Keratinocyte (primary cell): ENCODE measurements around the gene TCF20. TPM values are rescaled to one million over a fixed set of nuclear protein-coding genes. Genes with fewer than 3 reads are reported as not detected.

ENCODE experiments used
- DNase-seq: peaks from one replicate; pipeline ENCODE4 v3.0.0-alpha.2; 2011; ENCODE audit warnings: low read depth, missing footprints, low spot score
- FAIRE-seq: peaks from 2 replicates; lab custom pipeline; 2011; peaks lifted over from hg19 to GRCh38; lab: Jason Lieb, UNC
- H2AFZ ChIP-seq: 2 replicates; pipeline ENCODE4 v1.6.0; 2012; ENCODE audit warnings: low read length, control low read depth, inconsistent platforms; ENCODE audit not compliant: control insufficient read depth
- H3K27ac ChIP-seq: 2 replicates; pipeline ENCODE4 v1.5.1; 2011; ENCODE audit warnings: low read length; ENCODE audit not compliant: control insufficient read depth, insufficient read depth
- H3K27me3 ChIP-seq: 3 replicates; pipeline ENCODE4 v1.6.0; 2011; ENCODE audit warnings: low read length; ENCODE audit not compliant: control insufficient read depth, insufficient read depth; ENCODE audit errors: extremely low read depth
- H3K36me3 ChIP-seq, 2 experiments: 2 replicates in 1 of 2; 3 replicates in 1 of 2; pipeline ENCODE4 v1.5.1; 2011; ENCODE audit warnings: low read length in 2 of 2, mild to moderate bottlenecking in 1 of 2; ENCODE audit not compliant: control insufficient read depth in 2 of 2, insufficient read depth in 2 of 2; ENCODE audit errors: extremely low read depth in 1 of 2
- H3K4me1 ChIP-seq: 3 replicates; pipeline ENCODE4 v1.5.1; 2011; ENCODE audit warnings: low read length; ENCODE audit not compliant: control insufficient read depth, insufficient read depth; ENCODE audit errors: extremely low read depth
- H3K4me2 ChIP-seq: 3 replicates; pipeline ENCODE4 v1.6.0; 2011; ENCODE audit warnings: low read depth, low read length; ENCODE audit not compliant: control insufficient read depth, insufficient read depth; ENCODE audit errors: extremely low read depth
- H3K4me3 ChIP-seq, 3 experiments: fragments of 200-600 bp in 1 of 3; sonication (generic) in 1 of 3; 2 replicates in 2 of 3; 3 replicates in 1 of 3; pipeline ENCODE4 v1.5.1; 2011 to 2016; ENCODE audit warnings: low read length in 3 of 3, mild to moderate bottlenecking in 3 of 3, control low read depth in 2 of 3, inconsistent platforms in 1 of 3, low read depth in 1 of 3, mixed read lengths in 1 of 3, mixed run types in 1 of 3, moderate library complexity in 1 of 3; ENCODE audit not compliant: control insufficient read depth in 2 of 3, insufficient read depth in 2 of 3; ENCODE audit errors: extremely low read depth in 1 of 3
- H3K79me2 ChIP-seq: 2 replicates; pipeline ENCODE4 v1.6.0; 2012; ENCODE audit warnings: low read length; ENCODE audit not compliant: control insufficient read depth, insufficient read depth
- H3K9ac ChIP-seq: 3 replicates; pipeline ENCODE4 v1.6.0; 2011; ENCODE audit warnings: low read length; ENCODE audit not compliant: control insufficient read depth, insufficient read depth; ENCODE audit errors: extremely low read depth
- H3K9me1 ChIP-seq: 3 replicates; pipeline ENCODE4 v1.6.0; 2011; ENCODE audit warnings: low read length; ENCODE audit not compliant: control insufficient read depth, insufficient read depth; ENCODE audit errors: extremely low read depth
- H3K9me3 ChIP-seq: 2 replicates; pipeline ENCODE4 v1.5.1; 2012; ENCODE audit warnings: low read depth, low read length; ENCODE audit not compliant: control insufficient read depth
- H4K20me1 ChIP-seq: 3 replicates; pipeline ENCODE4 v1.6.0; 2011; ENCODE audit warnings: low read length; ENCODE audit not compliant: control insufficient read depth, insufficient read depth; ENCODE audit errors: extremely low read depth
- EZH2 ChIP-seq: IDR thresholded peaks from one replicate; pipeline ENCODE4 v1.6.1; 2012; ENCODE audit warnings: inconsistent platforms, mild to moderate bottlenecking, low read length, moderate library complexity
- dilution Hi-C: fragments of 300-500 bp; cut with MboI; formaldehyde crosslinking; loops from one replicate; pipeline ENCODE4 v1.7.0; 2020; ENCODE audit warnings: low sequenced_read_pairs; ENCODE audit not compliant: extremely low pct_ligation_motif_present
- polyA plus RNA-seq, 5 experiments: library from polyadenylated mRNA; depleted of rRNA in 3 of 5; stranded (reverse) in 3 of 5; stranded (forward) in 1 of 5; unstranded in 1 of 5; fragments of >200 nt; gene quantifications; 1 replicate in 1 of 5; 2 replicates in 3 of 5; 3 replicates in 1 of 5; pipeline versions ENCODE4 v1.2.1 to v1.2.3, GENCODE V29; 2011 to 2012; ENCODE audit warnings: missing spikeins in 2 of 5, low read depth in 1 of 5, low replicate concordance in 1 of 5
- TF ChIP-seq, protein P1 (sequence below), 3 experiments: IDR thresholded peaks in 1 of 3; conservative IDR thresholded peaks in 1 of 3; optimal IDR thresholded peaks in 1 of 3; 2 replicates in 2 of 3; 3 replicates in 1 of 3; pipeline versions ENCODE3 to v1.5.1; 2011; ENCODE audit warnings: low read length in 3 of 3, mild to moderate bottlenecking in 3 of 3, moderate library complexity in 2 of 3, control low read depth in 1 of 3, inconsistent platforms in 1 of 3; ENCODE audit not compliant: insufficient read depth in 2 of 3; ENCODE audit errors: extremely low read depth in 1 of 3

Gene TCF20
- polyA plus RNA-seq, 1 donor (not counting 4 experiments of a cell fraction or from before 2014, with no cell fraction given) = 23.9 TPM

GRCh38 chr22:42257386-42257785, 13.1 kb downstream of the TCF20 start:
- Histone ChIP-seq H3K27me3 (no peaks in the 10 kb centered on the region), H3K4me1 (peaks cover 2% of the 10 kb centered on the region), H3K4me2 (no peak overlapping the region), H3K9me1 (no peaks in the 10 kb centered on the region), H3K79me2 (peaks cover 96% of the 10 kb centered on the region), H3K9ac (no peak overlapping the region), H4K20me1 (peaks cover 34% of the 10 kb centered on the region), H3K36me3 (no peaks in the 10 kb centered on the region), H3K27ac (no peak overlapping the region), H3K9me3 (no peaks in the 10 kb centered on the region), H2AFZ (no peak overlapping the region), H3K4me3 (no peak overlapping the region)
- FAIRE-seq (no peak), DNase-seq (no peak)
- TF ChIP-seq, protein P1, sequence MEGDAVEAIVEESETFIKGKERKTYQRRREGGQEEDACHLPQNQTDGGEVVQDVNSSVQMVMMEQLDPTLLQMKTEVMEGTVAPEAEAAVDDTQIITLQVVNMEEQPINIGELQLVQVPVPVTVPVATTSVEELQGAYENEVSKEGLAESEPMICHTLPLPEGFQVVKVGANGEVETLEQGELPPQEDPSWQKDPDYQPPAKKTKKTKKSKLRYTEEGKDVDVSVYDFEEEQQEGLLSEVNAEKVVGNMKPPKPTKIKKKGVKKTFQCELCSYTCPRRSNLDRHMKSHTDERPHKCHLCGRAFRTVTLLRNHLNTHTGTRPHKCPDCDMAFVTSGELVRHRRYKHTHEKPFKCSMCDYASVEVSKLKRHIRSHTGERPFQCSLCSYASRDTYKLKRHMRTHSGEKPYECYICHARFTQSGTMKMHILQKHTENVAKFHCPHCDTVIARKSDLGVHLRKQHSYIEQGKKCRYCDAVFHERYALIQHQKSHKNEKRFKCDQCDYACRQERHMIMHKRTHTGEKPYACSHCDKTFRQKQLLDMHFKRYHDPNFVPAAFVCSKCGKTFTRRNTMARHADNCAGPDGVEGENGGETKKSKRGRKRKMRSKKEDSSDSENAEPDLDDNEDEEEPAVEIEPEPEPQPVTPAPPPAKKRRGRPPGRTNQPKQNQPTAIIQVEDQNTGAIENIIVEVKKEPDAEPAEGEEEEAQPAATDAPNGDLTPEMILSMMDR (optimal IDR thresholded peaks at IDR 0.05 in 1 of 3, IDR thresholded peaks at IDR 0.05 in 1 of 3, conservative IDR thresholded peaks at IDR 0.05 in 1 of 3; ENCODE audit: extremely low read depth in 1 of 3, insufficient read depth in 2 of 3, low read length in 3 of 3) = no peak
- TF ChIP-seq EZH2 = no peak
- dilution Hi-C loops = no loop called here

GRCh38 chr22:42256930-42257329, 13.5 kb downstream of the TCF20 start:
- DNase-seq (no peak), FAIRE-seq (no peak)
- Histone ChIP-seq H3K36me3 (no peaks in the 10 kb centered on the region), H3K4me2 (no peak overlapping the region), H3K79me2 (peaks cover 96% of the 10 kb centered on the region), H3K27ac (no peak overlapping the region), H3K4me3 (no peak overlapping the region), H3K9ac (no peak overlapping the region), H3K9me3 (no peaks in the 10 kb centered on the region), H4K20me1 (peaks cover 29% of the 10 kb centered on the region), H3K27me3 (no peaks in the 10 kb centered on the region), H3K9me1 (no peaks in the 10 kb centered on the region), H3K4me1 (peaks cover 2% of the 10 kb centered on the region), H2AFZ (no peak overlapping the region)
- dilution Hi-C loops = no loop called here
- TF ChIP-seq EZH2 = no peak
- TF ChIP-seq, protein P1 (optimal IDR thresholded peaks at IDR 0.05 in 1 of 3, IDR thresholded peaks at IDR 0.05 in 1 of 3, conservative IDR thresholded peaks at IDR 0.05 in 1 of 3; ENCODE audit: extremely low read depth in 1 of 3, insufficient read depth in 2 of 3, low read length in 3 of 3) = no peak
